Esophagus muscularis mucosa (tissue), 4 donors: Measurements from ENCODE around the gene SPDYE18.
"Not testable (repeated sequence)": the region's sequence is repeated elsewhere in the genome, so short reads cannot be mapped to it uniquely, and the experiment has no call there.

Experiments
- EP300 ChIP-seq: sonication (generic); formaldehyde crosslinking; IDR thresholded peaks from one replicate; pipeline ENCODE4 v1.6.1; 2017; ENCODE audit warnings: antibody characterized with exemption
- POLR2A ChIP-seq: fragments of 450-650 bp; IDR thresholded peaks from one replicate; pipeline ENCODE4 v1.6.1; 2017; ENCODE audit warnings: antibody characterized with exemption, moderate library complexity, mild to moderate bottlenecking, low read depth
- POLR2AphosphoS5 ChIP-seq, 2 donors: sonication (generic); formaldehyde crosslinking; IDR thresholded peaks; one replicate each; pipeline ENCODE4 v1.6.1; 2017; ENCODE audit warnings: antibody characterized with exemption in 2 of 2
- TF ChIP-seq, protein P1 (sequence below), 3 experiments: fragments of 200-600 bp in 2 of 3; fragments of 450-650 bp in 1 of 3; sonication (generic) in 2 of 3; IDR thresholded peaks; one replicate each; pipeline ENCODE4 v1.5.1; 2017 to 2019; ENCODE audit warnings: antibody characterized with exemption in 3 of 3, mild to moderate bottlenecking in 2 of 3, moderate library complexity in 1 of 3

DNA sequence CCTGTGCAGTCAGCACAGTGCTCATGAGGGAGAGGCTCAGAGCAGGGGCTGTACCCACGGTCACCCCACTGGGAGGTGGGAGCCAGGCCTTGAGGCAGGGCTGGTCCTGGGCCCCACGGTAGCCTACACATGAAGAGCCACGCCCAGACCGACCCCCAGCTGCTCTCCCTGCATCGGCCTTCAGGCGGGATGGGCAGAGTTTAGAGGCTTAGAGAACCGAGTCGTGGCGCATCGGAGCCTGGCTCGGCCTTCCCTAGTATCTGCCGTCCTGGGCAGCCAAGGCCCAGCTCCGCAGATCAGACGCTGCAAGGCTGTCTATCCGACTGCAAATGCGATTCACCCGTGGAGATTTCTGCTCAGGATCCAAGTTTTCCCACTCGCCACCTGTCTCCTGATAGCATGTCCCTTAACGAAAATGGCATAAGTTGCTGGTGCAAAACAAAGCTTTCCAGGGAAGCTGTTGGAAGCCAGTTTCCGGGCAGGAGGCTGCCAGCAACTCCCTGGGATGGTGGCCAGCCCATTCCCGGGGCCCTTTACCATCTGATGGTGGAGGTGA is 59.6 kb downstream of the SPDYE18 start:
- TF ChIP-seq, protein P1, sequence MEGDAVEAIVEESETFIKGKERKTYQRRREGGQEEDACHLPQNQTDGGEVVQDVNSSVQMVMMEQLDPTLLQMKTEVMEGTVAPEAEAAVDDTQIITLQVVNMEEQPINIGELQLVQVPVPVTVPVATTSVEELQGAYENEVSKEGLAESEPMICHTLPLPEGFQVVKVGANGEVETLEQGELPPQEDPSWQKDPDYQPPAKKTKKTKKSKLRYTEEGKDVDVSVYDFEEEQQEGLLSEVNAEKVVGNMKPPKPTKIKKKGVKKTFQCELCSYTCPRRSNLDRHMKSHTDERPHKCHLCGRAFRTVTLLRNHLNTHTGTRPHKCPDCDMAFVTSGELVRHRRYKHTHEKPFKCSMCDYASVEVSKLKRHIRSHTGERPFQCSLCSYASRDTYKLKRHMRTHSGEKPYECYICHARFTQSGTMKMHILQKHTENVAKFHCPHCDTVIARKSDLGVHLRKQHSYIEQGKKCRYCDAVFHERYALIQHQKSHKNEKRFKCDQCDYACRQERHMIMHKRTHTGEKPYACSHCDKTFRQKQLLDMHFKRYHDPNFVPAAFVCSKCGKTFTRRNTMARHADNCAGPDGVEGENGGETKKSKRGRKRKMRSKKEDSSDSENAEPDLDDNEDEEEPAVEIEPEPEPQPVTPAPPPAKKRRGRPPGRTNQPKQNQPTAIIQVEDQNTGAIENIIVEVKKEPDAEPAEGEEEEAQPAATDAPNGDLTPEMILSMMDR (IDR thresholded peaks at IDR 0.05) = not testable (repeated sequence)
- not testable (repeated sequence) for TF ChIP-seq POLR2A; POLR2AphosphoS5 (IDR thresholded peaks at IDR 0.05); EP300
